VCaP (cell line): ENCODE results near the gene CST3.

Source experiments
- H3K27ac ChIP-seq: fragments of 450-650 bp; 2 replicates; pipeline ENCODE4 v1.5.1; 2017
- TF ChIP-seq, protein P1 (sequence below): fragments of 450-650 bp; conservative IDR thresholded peaks from 2 replicates; pipeline ENCODE4 v1.5.1; 2017; ENCODE audit warnings: mild to moderate bottlenecking, moderate library complexity

The CST3 gene

GRCh38 chr20:23630392-23630849 lies 7.3 kb downstream of the CST3 start:
- no peak overlapping the region for H3K27ac ChIP-seq
- TF ChIP-seq, protein P1, sequence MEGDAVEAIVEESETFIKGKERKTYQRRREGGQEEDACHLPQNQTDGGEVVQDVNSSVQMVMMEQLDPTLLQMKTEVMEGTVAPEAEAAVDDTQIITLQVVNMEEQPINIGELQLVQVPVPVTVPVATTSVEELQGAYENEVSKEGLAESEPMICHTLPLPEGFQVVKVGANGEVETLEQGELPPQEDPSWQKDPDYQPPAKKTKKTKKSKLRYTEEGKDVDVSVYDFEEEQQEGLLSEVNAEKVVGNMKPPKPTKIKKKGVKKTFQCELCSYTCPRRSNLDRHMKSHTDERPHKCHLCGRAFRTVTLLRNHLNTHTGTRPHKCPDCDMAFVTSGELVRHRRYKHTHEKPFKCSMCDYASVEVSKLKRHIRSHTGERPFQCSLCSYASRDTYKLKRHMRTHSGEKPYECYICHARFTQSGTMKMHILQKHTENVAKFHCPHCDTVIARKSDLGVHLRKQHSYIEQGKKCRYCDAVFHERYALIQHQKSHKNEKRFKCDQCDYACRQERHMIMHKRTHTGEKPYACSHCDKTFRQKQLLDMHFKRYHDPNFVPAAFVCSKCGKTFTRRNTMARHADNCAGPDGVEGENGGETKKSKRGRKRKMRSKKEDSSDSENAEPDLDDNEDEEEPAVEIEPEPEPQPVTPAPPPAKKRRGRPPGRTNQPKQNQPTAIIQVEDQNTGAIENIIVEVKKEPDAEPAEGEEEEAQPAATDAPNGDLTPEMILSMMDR: no peak

DNA sequence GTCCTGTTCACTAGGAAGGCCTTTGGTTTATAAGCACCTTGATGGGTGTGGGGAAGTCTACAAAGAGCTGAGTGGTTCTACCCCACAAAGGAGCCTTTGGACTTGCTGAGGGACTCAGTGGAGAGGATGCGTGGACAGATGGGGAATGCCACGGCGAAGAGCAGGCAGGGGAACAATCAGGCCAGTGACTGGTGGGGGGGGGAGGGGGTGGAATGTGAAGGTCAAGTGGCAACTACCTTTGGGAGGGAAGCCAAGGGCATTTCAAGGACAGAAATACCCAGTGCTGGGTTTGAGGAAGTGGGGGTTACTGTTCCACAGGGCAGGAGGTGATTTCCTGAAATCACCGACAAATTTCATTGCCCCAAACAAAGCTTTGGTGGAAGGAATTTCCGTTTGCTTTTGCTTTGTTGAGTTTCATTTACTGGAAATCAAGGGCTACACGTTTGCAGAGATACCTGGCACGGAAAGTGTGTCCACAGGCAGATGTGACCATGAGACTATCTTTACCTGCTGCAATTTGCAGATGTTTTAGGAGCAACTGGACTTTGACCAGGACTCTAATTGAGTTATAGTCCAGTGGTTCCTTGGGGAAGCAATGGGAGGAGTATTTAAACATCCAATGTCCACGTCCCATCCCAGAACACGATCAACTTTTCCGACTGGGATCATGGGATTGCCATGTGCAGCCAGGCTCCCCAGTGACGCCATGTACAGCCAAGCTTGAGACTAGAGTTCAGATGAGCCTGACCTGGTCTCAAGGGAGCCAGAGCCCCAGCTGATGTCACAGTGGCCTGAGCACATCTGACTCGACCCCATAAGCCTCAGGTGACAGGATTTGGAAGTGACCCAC lies 8.0 kb downstream of the CST3 start:
- TF ChIP-seq, protein P1: no peak
- no peak overlapping the region for H3K27ac ChIP-seq

GRCh38 chr20:23629017-23629541 lies 8.7 kb downstream of the CST3 start:
- H3K27ac ChIP-seq: no peak overlapping the region

DNA sequence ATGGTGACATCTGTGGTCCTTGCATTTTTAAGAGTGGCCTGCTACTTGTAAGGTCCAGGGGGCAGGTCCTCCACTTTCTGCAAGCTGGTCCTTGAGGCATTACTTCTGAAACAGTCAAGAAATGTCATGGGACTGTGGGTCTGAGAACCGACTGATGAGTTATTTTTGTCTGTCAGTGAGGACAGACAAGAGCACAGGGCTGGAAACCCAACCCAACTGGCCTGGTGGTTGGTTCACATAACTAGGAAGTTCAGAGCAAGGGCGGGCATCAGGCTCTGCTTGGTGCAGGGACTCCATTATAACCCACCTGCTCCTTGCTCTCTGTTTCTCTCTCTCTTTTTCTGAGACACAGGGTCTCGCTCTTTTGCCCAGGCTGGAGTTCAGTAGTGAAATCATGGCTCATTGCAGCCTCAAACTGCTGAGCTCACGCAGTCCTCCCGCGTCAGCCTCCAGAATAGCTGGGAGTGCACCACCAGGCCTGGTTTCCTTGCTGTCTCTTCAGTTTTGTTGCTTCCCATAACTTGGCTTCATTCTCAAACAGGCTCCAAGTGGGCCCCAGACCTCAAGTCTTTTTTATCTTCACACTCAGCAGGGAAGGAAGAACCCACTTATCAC lies 9.2 kb downstream of the CST3 start:
- TF ChIP-seq, protein P1: no peak
- no peak overlapping the region for H3K27ac ChIP-seq

More at GRCh38 chr20:23629017-23629541, 8.7 kb downstream of the CST3 start:
- TF ChIP-seq, protein P1: no peak

DNA sequence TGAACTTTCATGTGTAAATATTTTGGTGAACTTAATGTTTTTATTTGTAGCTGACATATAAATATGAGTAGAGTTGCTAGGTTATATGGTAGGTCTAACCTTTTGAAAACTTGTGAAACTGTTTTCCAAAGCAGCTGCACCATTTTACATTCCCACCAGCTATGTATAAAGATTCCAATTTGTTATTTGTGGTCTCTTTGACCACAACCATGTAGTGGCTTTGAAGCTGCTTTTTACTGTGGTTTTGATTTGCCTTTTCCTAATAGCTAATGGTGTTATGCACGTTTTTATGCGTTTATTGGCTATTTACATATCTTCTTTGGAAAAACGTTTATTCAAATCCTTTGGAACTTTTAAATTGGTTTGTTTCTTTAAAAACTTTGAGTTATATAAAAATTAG lies 10.3 kb downstream of the CST3 start:
- H3K27ac ChIP-seq: no peak overlapping the region
- TF ChIP-seq, protein P1: no peak

DNA sequence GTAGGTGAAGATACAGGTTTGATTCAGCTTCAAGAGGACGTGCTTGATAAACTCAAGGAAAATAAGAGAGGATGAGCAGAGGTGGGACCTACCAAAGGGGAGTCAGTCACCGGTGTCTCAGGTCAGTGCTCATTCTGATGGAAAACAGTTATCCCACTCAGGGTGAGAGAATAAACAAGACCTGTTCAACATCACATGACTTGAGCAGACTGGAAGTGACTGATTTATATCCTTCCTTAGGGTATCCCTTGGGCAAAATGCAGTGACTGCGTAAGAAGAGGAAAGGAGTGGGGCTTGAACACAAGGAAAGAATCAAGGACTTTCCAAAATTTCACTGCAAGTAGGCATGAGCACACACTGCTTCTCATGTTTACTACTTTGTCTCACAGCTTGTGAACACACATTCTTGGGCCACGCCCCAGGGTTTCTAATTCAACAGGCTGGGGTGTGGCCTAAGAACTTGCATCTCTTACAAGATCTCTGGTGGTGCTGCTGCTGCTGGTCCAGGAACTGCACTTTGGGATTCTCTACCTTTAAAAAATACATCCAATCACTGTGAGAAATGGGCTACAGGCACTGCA lies 11.6 kb downstream of the CST3 start:
- TF ChIP-seq, protein P1: no peak
- H3K27ac ChIP-seq: no peak overlapping the region
